ENCODE results near the gene SYVN1.

The SYVN1 gene

DNA sequence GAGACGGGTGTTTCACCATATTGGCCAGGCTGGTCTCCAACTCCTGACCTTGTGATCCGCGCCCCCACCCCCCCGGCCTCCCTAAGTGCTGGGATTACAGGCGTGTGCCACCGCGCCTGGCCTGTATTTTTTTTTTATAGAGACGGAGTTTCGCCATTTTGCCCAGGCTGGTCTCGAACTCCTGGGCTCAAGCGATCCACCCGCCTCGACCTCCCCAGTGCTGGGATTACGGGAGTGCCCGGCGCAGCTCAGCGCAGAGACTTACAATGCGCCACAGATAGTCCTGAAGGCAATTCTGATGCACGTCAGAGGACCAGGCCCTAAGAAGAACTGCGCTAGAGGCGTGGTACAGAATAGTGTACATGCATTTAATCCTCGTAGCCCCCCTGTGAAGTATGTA is 38.9 kb downstream of the SYVN1 start:
- Histone ChIP-seq H3K4me3 (ENCODE audit: low read depth, low read length) (peak overlapping the region; percentile 78), H3K27ac (ENCODE audit: low read depth, low read length) (no peak overlapping the region), H3K9me3 (ENCODE audit: control insufficient read depth, insufficient read depth, low read depth, low read length) (no peaks in the 10 kb centered on the region), H3K9ac (ENCODE audit: low read length) (peak overlapping the region; percentile 39), H3K27me3 (ENCODE audit: control insufficient read depth, insufficient read depth, low read length) (no peaks in the 10 kb centered on the region), H3K4me1 (ENCODE audit: control insufficient read depth, insufficient read depth, low read length) (0 out of 2 replicates have a peak, but pooled peaks cover 3% of the 10 kb centered on the region), H3K36me3 (ENCODE audit: control insufficient read depth, insufficient read depth, low read length) (peaks cover 6% of the 10 kb centered on the region; the same call in 1 of the 2 replicates)

DNA sequence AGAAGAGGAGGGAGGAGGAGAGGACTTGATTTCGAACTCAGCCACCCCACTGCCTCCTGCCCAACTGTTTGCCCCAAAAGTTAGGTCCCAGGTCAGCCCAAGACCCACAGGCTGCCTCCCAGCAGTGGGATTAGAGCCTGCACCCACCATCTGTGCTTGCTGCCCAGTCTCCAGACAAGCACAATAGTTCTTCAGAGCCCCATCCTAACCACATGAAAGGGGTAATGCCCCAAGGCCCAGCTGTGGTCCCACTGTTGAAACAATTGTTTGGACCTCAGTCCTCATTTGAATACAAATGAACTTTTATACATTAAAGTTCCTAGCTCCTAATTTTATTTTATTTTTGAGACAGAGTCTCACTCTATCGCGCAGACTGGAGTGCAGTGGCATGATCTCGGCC is 43.7 kb downstream of the SYVN1 start:
- no peaks in the 10 kb centered on the region for H3K9me3 ChIP-seq (ENCODE audit: control insufficient read depth, insufficient read depth, low read depth, low read length)
- no peaks in the 10 kb centered on the region for H3K27me3 ChIP-seq (ENCODE audit: control insufficient read depth, insufficient read depth, low read length)
- no peak overlapping the region for H3K4me3 ChIP-seq (ENCODE audit: low read depth, low read length)
- no peaks in the 10 kb centered on the region for H3K4me1 ChIP-seq (ENCODE audit: control insufficient read depth, insufficient read depth, low read length)
- H3K27ac ChIP-seq (ENCODE audit: low read depth, low read length) = no peak overlapping the region
- H3K36me3 ChIP-seq (ENCODE audit: control insufficient read depth, insufficient read depth, low read length) = peaks cover 40% of the 10 kb centered on the region
- no peak overlapping the region for H3K9ac ChIP-seq (ENCODE audit: low read length)

DNA sequence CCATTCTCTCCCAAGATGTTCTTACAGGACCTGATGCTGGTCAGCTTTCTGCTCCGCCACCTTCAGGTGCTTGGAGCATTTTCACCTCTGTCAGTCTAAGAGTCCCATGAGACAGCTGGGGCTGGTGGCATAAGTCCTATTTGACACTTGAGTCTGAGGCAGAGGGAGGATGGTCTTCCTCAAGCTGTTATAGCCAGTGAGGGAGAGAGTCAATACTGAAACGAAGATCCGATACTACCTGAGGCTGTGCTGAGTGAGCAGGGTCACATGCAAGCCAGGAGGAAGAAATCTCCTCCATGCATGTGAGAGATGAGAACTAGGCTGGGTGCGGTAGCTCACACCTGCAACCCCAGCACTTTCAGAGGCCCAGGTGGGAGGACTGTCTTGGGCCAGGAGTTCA is 44.7 kb downstream of the SYVN1 start:
- Histone ChIP-seq H3K4me3 (ENCODE audit: low read depth, low read length) (no peak overlapping the region), H3K9me3 (ENCODE audit: control insufficient read depth, insufficient read depth, low read depth, low read length) (no peaks in the 10 kb centered on the region), H3K9ac (ENCODE audit: low read length) (no peak overlapping the region), H3K27ac (ENCODE audit: low read depth, low read length) (no peak overlapping the region), H3K27me3 (ENCODE audit: control insufficient read depth, insufficient read depth, low read length) (no peaks in the 10 kb centered on the region), H3K4me1 (ENCODE audit: control insufficient read depth, insufficient read depth, low read length) (no peaks in the 10 kb centered on the region), H3K36me3 (ENCODE audit: control insufficient read depth, insufficient read depth, low read length) (peaks cover 43% of the 10 kb centered on the region)

GRCh38 chr11:65087827-65088226 is 46.5 kb downstream of the SYVN1 start:
- H3K4me1 ChIP-seq (ENCODE audit: control insufficient read depth, insufficient read depth, low read length) = peaks cover 3% of the 10 kb centered on the region
- no peaks in the 10 kb centered on the region for H3K27me3 ChIP-seq (ENCODE audit: control insufficient read depth, insufficient read depth, low read length)
- H3K4me3 ChIP-seq (ENCODE audit: low read depth, low read length) = no peak overlapping the region
- H3K36me3 ChIP-seq (ENCODE audit: control insufficient read depth, insufficient read depth, low read length) = peaks cover 47% of the 10 kb centered on the region
- H3K27ac ChIP-seq (ENCODE audit: low read depth, low read length) = no peak overlapping the region
- H3K9me3 ChIP-seq (ENCODE audit: control insufficient read depth, insufficient read depth, low read depth, low read length) = no peaks in the 10 kb centered on the region
- no peak overlapping the region for H3K9ac ChIP-seq (ENCODE audit: low read length)

DNA sequence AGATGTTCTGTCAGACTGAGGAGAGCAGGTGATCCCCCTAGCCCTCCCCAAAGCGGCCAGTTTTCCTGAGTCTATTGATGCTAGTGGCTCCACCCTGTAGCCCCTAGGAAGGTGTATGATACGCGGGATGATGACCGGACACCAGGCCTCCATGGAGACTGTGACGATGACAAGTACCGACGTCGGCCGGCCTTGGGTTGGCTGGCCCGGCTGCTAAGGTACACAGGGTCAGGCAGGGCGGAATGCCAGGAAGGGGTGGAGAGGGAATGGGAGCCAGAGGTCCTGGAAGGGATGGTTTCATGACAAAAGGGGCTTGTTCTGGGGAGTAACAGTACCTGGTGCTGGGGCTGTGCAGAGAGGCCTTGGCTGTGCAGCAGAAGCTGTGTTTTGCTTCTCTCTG is 47.1 kb downstream of the SYVN1 start:
- Histone ChIP-seq H3K9ac (ENCODE audit: low read length) (no peak overlapping the region), H3K4me1 (ENCODE audit: control insufficient read depth, insufficient read depth, low read length) (peaks cover 6% of the 10 kb centered on the region), H3K9me3 (ENCODE audit: control insufficient read depth, insufficient read depth, low read depth, low read length) (no peaks in the 10 kb centered on the region), H3K36me3 (ENCODE audit: control insufficient read depth, insufficient read depth, low read length) (peaks cover 50% of the 10 kb centered on the region), H3K4me3 (ENCODE audit: low read depth, low read length) (no peak overlapping the region), H3K27ac (ENCODE audit: low read depth, low read length) (no peak overlapping the region), H3K27me3 (ENCODE audit: control insufficient read depth, insufficient read depth, low read length) (no peaks in the 10 kb centered on the region)

GRCh38 chr11:65086809-65087208 is 47.5 kb downstream of the SYVN1 start:
- Histone ChIP-seq H3K4me3 (ENCODE audit: low read depth, low read length) (no peak overlapping the region), H3K9ac (ENCODE audit: low read length) (no peak overlapping the region), H3K27ac (ENCODE audit: low read depth, low read length) (no peak overlapping the region), H3K9me3 (ENCODE audit: control insufficient read depth, insufficient read depth, low read depth, low read length) (no peaks in the 10 kb centered on the region), H3K4me1 (ENCODE audit: control insufficient read depth, insufficient read depth, low read length) (peaks cover 6% of the 10 kb centered on the region), H3K36me3 (ENCODE audit: control insufficient read depth, insufficient read depth, low read length) (peaks cover 54% of the 10 kb centered on the region), H3K27me3 (ENCODE audit: control insufficient read depth, insufficient read depth, low read length) (no peaks in the 10 kb centered on the region)

DNA sequence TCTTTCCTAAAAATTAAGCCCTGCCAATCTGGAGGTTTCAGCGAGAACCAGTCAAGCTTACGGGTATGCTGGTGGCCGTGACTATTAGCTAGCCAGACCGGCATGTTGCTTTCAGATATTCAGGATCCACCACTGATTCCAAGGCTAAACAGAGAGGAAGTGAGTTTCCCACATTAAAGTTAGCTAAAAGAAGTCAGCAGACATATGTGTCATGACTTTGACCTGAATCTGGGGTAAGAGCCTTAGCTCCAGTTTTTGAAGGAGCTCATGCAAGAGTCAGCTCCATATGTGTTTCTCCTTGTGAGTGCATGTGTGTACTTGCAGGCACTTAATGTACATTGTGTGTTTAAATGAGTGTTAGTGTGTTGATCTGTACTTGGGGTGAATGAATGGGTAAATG is 48.9 kb downstream of the SYVN1 start:
- no peak overlapping the region for H3K9ac ChIP-seq (ENCODE audit: low read length)
- H3K9me3 ChIP-seq (ENCODE audit: control insufficient read depth, insufficient read depth, low read depth, low read length) = no peaks in the 10 kb centered on the region
- peaks cover 6% of the 10 kb centered on the region for H3K4me1 ChIP-seq (ENCODE audit: control insufficient read depth, insufficient read depth, low read length)
- peaks cover 66% of the 10 kb centered on the region for H3K36me3 ChIP-seq (ENCODE audit: control insufficient read depth, insufficient read depth, low read length)
- no peak overlapping the region for H3K27ac ChIP-seq (ENCODE audit: low read depth, low read length)
- no peak overlapping the region for H3K4me3 ChIP-seq (ENCODE audit: low read depth, low read length)
- no peaks in the 10 kb centered on the region for H3K27me3 ChIP-seq (ENCODE audit: control insufficient read depth, insufficient read depth, low read length)

DNA sequence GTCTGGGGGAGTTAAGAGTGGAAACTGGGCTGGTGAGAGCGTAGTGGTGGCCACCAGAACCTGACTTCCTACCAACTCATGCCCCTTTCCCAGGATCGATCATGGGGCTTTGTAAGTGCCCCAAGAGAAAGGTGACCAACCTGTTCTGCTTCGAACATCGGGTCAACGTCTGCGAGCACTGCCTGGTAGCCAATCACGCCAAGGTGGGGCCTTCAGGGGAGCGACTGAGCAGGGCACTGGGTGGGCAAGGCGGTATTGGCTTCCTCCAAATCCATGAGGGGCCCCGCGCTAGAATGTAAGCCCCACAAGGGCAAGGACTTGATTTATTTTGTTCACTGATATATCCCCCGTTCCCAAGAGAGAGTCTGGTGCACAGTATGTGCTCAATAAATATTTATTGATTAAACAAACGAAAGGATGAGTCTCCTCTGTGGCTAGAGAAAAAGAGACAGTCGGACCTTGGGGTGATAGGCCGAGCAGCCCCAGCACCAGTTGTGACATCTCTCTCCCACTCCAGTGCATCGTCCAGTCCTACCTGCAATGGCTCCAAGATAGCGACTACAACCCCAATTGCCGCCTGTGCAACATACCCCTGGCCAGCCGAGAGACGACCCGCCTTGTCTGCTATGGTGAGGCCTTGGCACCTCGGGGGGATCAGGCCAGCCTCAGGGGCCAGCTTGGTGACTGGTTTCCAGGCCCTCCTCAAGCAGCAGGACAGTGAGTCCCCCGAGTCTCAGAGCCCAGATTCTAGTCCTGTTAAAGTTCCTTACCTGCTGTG is 49.5 kb downstream of the SYVN1 start:
- Histone ChIP-seq H3K9ac (ENCODE audit: low read length) (peak overlapping the region; percentile 99), H3K4me3 (ENCODE audit: low read depth, low read length) (peak overlapping the region; percentile 98), H3K27ac (ENCODE audit: low read depth, low read length) (no peak overlapping the region), H3K27me3 (ENCODE audit: control insufficient read depth, insufficient read depth, low read length) (no peaks in the 10 kb centered on the region), H3K36me3 (ENCODE audit: control insufficient read depth, insufficient read depth, low read length) (peaks cover 70% of the 10 kb centered on the region), H3K4me1 (ENCODE audit: control insufficient read depth, insufficient read depth, low read length) (peaks cover 6% of the 10 kb centered on the region), H3K9me3 (ENCODE audit: control insufficient read depth, insufficient read depth, low read depth, low read length) (no peaks in the 10 kb centered on the region)

GRCh38 chr11:65083834-65084597 is 50.3 kb downstream of the SYVN1 start, which contains the start of the genes CDCA5 and ZFPL1:
CDCA5 (minus strand) TSS chr11:65084040; CDS start chr11:65083978, 62 bp downstream.
ZFPL1 (plus strand) TSS chr11:65084222; CDS start chr11:65084699, 477 bp downstream.
- peak within 1 kb of the TSS; percentile 99 for H3K9ac ChIP-seq (ENCODE audit: low read length)
- H3K27ac ChIP-seq (ENCODE audit: low read depth, low read length) = peak within 1 kb of the TSS; percentile 97
- no peaks in the 10 kb centered on the region for H3K9me3 ChIP-seq (ENCODE audit: control insufficient read depth, insufficient read depth, low read depth, low read length)
- H3K4me1 ChIP-seq (ENCODE audit: control insufficient read depth, insufficient read depth, low read length) = peaks cover 6% of the 10 kb centered on the region
- peak within 1 kb of the TSS; percentile 98 for H3K4me3 ChIP-seq (ENCODE audit: low read depth, low read length)
- no peaks in the 10 kb centered on the region for H3K27me3 ChIP-seq (ENCODE audit: control insufficient read depth, insufficient read depth, low read length)
- H3K36me3 ChIP-seq (ENCODE audit: control insufficient read depth, insufficient read depth, low read length) = peaks cover 70% of the 10 kb centered on the region

DNA sequence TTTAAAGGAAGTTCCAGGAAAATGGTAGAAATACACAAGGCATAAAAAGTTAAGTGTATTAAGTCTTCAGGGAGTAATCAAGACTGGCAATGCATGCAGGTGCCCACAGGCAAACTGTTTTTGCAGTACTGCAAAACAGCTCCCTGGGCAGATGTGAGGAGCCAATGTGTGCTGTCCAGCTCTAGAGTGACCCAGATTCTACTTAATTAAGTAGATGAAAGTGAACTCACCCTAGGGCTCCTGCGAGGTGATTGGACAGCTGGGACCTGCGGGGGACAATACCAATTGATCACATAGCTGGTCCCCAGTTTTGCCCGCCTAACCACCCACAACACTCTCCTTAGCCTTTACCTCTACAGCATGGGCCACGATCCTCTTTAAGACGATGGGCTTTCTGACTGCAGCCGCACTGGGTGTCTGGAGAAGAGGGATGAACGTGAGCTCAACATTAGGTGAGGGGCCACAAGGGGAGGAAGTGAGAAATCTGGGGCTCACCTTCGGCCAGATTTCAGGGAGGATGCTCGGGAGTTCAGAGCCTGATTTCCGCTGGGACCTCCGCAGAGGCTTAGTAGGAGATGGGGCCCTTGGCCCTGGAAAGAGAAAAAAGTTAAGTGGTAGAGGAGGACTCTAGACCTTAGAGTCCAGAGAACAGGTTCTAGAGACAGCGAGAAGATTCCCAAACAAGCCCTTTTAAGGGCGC is 51.0 kb downstream of the SYVN1 start:
- Histone ChIP-seq H3K27ac (ENCODE audit: low read depth, low read length) (peak overlapping the region; percentile 97), H3K9me3 (ENCODE audit: control insufficient read depth, insufficient read depth, low read depth, low read length) (no peaks in the 10 kb centered on the region), H3K36me3 (ENCODE audit: control insufficient read depth, insufficient read depth, low read length) (peaks cover 70% of the 10 kb centered on the region), H3K4me3 (ENCODE audit: low read depth, low read length) (peak overlapping the region; percentile 98), H3K4me1 (ENCODE audit: control insufficient read depth, insufficient read depth, low read length) (peaks cover 6% of the 10 kb centered on the region), H3K9ac (ENCODE audit: low read length) (peak overlapping the region; percentile 99), H3K27me3 (ENCODE audit: control insufficient read depth, insufficient read depth, low read length) (no peaks in the 10 kb centered on the region)
